HG03571 (cell line): ENCODE results near the gene COL26A1.

Source experiments
- ATAC-seq: cut with Tn5 transposase; IDR thresholded peaks from one replicate; pipeline ENCODE4 v1.9.1; 2021; ENCODE audit not compliant: unreplicated experiment

Gene COL26A1

GRCh38 chr7:101531726-101532357 lies 169.2 kb downstream of the COL26A1 start:
- no peak for ATAC-seq

GRCh38 chr7:101532400-101533102 lies 169.9 kb downstream of the COL26A1 start:
- ATAC-seq, result no peak

DNA sequence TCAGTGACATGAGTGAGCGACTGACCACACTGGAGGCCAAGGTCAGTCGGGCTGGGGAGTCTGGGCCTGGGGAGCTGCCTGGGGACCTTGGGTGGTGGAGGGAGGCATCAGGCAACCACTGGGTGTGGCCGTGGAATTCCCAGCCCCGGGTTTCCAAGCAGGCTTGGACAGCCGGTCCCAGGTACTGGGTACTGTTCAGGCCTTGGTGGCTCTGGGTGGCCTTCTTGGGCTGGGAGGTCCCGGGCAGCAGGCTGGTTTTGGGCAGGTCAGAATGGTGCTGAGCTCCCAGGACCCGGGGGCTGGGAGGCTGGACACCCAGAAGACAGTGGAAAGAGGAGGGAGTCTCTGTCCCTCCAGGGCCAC lies 170.4 kb downstream of the COL26A1 start:
- no peak for ATAC-seq

- ATAC-seq, result no peak
Measured at GRCh38 chr7:101534015-101534803, 171.5 kb downstream of the COL26A1 start.

- ATAC-seq, result no peak
Measured at GRCh38 chr7:101534873-101535272, 172.2 kb downstream of the COL26A1 start.

GRCh38 chr7:101535351-101535751 lies 172.7 kb downstream of the COL26A1 start:
- no peak for ATAC-seq

DNA sequence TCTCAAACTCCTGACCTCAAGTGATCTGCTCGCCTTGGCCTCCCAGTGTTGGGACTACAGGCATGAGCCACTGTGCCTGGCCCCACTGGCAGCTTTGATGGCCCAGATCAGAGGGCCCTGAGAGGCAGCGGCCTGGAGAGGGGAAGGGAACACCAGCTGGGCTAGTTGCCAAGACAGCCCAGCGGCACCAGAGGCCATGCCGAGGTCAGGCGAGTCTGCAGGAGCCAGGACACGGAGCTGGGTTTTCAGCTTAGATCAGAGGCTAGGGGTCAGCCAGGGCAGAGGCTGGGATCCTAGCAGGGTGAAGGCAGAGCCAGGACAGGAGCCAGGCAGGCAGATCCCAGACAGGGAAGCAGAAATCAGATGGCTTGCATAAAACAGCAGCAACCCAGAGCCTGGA lies 173.6 kb downstream of the COL26A1 start:
- no peak for ATAC-seq

GRCh38 chr7:101536668-101537067 lies 174.0 kb downstream of the COL26A1 start:
- ATAC-seq, result no peak

- ATAC-seq, result no peak
Measured at GRCh38 chr7:101537205-101537604, 174.5 kb downstream of the COL26A1 start.

GRCh38 chr7:101537935-101538595 lies 175.4 kb downstream of the COL26A1 start:
- ATAC-seq, result no peak

GRCh38 chr7:101538596-101539459 lies 176.2 kb downstream of the COL26A1 start:
- no peak for ATAC-seq

GRCh38 chr7:101539784-101540183 lies 177.1 kb downstream of the COL26A1 start:
- ATAC-seq, result no peak

- no peak for ATAC-seq
Measured at GRCh38 chr7:101542527-101543241, 180.0 kb downstream of the COL26A1 start.

DNA sequence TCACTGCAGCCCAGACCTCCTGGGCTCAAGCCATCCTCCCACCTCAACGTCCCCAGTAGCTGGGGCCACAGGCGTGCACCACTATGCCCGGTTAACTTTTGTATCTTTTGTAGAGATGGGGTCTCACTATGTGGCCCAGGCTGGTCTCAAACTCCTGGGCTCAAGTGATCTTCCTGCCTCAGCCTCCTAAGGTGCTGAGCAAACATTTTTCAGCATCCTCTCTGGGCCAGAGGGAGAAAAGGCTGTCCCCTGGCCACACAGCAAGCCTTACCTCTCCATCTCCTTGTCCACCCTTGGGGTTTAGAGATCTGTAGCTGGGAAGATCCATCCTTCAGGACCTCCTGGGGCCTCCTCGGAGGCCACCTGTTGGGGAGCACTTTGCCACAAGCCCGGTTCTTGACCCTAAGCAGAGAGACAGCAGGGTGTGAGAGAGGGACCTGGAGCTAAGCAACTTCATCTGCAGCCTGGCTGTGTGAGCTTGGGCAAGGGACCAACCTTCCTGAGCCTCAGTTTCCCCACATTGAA lies 180.6 kb downstream of the COL26A1 start:
- ATAC-seq, result no peak

DNA sequence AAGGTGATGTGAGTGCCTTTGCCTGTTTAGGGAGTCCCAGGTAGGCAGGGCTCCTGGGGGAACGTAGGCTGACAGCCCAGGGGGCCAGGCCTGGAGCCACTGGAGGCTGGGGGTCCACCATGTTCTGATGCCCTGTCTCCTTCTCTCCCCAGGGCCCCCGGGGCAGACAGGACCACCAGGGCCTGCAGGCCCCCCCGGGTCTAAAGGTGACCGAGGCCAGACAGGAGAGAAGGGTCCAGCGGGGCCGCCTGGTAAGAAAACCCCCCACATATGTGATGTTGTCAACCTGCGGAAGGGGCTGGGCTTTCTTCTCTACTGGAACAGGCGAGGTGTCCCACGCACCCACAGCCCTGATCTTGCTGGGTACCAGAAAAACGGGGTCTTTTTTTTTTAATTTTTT lies 181.2 kb downstream of the COL26A1 start:
- ATAC-seq, result no peak

DNA sequence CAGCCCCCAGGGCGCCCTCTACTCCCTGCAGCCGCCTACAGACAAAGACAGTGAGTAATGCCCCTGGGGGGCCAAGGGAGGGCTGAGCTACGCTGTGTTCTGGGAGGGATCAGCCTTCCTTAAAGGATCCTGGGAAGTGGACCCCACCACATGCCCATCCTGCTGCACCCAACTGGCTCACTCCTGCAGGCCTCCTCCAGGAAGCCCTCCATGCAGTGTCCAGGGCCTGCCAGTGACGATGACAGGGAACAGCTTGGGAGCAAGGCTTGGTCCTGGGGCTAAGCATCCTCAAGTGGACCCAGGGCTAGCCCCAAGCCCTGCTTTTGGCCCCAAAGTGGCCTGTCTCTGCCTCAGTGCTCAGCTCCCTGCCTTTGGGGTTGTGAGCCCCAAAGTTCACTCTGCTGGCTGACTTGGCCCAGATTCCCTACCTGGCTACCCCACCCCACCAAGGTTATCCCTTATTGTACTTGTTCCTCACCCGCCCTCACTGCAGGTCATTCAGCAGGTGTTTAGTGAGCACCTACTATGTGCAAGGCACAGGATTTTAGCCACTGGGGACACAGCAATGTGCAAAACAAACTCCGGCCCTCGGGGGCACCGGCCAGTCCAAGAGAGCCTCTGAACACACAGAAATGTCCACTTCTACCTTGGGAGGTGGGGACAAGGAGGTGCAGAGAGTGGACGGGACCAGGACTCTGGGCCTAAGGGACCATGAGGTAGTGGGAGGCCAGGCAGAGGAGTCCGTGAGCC lies 182.9 kb downstream of the COL26A1 start:
- no peak for ATAC-seq

DNA sequence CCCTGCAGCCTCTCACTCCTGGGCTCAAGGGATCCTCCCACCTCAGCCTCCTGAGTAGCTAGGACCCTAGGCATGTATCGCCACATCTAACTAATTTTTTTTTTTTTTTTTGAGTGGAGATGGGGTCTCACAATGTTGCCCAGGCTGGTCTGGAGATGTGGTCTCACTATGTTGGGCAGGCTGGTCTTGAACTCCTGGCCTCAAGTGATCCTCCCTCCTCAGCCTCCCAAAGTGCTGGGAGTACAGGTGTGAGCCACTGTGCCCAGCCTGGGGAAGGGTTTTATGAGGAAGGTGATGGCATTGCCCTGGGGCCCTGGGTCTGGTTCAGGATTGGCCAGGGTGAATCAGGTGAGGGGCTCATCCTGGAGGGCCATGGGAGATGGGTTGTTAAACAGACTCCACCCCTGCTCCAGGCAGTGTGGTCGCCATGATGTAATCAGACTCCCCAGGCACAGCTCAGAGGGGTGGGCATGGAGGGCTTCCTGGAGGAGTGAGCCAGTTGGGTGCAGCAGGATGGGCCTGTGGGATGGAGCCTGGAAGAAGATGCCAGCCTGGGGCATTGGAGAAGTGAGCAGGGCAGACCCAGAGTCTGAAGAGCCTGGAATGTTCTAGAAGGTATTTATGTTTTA lies 183.7 kb downstream of the COL26A1 start:
- ATAC-seq, result no peak
